Epithelial cell of alveolus of lung (primary cell): ENCODE data around the gene SCML1. TPM values are rescaled to one million over a fixed set of nuclear protein-coding genes. Genes with fewer than 3 reads are reported as not detected.

Experiments used
- total RNA-seq: library from RNA; depleted of rRNA; stranded (reverse); fragments of >200 nt; gene quantifications from 2 replicates; pipeline ENCODE4 v1.2.1, GENCODE V29; 2015

The SCML1 gene, protein sequence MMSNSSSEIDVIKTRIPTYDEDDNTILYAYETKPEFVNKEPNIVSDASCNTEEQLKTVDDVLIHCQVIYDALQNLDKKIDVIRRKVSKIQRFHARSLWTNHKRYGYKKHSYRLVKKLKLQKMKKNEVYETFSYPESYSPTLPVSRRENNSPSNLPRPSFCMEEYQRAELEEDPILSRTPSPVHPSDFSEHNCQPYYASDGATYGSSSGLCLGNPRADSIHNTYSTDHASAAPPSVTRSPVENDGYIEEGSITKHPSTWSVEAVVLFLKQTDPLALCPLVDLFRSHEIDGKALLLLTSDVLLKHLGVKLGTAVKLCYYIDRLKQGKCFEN
- total RNA-seq, result 3.0 and 5.9 TPM in 2 replicates

DNA sequence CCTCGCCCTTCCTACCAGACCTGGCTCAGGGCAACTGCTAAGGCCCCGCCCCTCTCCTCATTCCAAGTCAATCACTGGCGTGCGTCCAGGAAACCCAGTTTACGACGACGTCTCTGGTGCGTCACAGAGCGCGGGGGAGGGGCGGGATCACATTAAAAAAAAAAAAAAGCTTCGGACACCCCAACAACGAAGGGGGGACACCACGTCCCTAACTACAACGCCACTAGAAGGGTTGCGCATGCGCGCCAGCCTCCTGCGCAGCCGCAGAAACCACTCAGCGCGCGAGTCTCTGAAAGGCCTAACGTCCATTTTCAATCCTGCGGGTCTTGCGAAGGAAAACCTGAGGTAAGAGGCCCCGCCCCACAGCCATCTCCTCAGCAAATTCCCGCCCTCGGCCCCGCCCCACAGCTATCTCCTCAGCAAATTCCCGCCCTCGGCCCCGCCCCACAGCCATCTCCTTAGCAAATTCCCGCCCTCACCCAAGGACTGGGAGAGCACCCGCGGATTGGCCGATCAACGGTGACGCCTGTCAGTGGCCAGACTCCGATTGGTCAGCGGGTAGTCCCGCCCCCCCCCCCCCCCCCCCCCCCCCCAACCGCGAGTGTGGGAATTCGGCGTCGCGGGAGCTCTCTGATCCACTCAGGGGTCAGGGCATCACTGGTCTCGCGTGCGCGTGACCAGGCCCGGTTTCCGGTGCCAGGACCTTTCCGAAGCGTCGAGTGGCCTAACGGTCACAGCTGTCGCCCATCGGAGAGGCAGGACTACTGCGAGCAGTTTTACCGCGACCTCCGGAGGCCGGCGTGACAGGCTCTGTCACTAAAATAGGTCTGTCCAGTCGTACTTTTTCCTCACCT lies at the start of gene SCML1:
SCML1 (plus strand) TSS at position 638 of the 854 bp plus-strand sequence. CDS start 6,694 bp downstream, outside the sequence.

Other genes with a start within 250 kb of the SCML1 start
- gene RAI2, start 123.8 kb downstream of the SCML1 start, total RNA-seq, result 0.16 and 0.78 TPM in 2 replicates